GM19099 (cell line): Measurements from ENCODE around the gene STXBP6.

Experiments used
- POLR2A ChIP-seq: IDR thresholded peaks from 3 replicates; pipeline ENCODE4 v1.6.1; 2011; ENCODE audit warnings: low read depth; ENCODE audit not compliant: insufficient read length; ENCODE audit errors: extremely low read depth

STXBP6 gene

GRCh38 chr14:25011095-25011494 is 38.9 kb downstream of the STXBP6 start:
- TF ChIP-seq POLR2A: no peak

GRCh38 chr14:25010471-25010870 is 39.5 kb downstream of the STXBP6 start:
- TF ChIP-seq POLR2A: no peak

GRCh38 chr14:25009891-25010290 is 40.1 kb downstream of the STXBP6 start:
- TF ChIP-seq POLR2A: no peak

- no peak for TF ChIP-seq POLR2A
Measured at GRCh38 chr14:25007832-25008231, 42.1 kb downstream of the STXBP6 start.

GRCh38 chr14:25006961-25007795 is 42.8 kb downstream of the STXBP6 start:
- TF ChIP-seq POLR2A: no peak

- TF ChIP-seq POLR2A: no peak
Measured at GRCh38 chr14:25006031-25006430, 43.9 kb downstream of the STXBP6 start.

- no peak for TF ChIP-seq POLR2A
Measured at GRCh38 chr14:25004389-25004809, 45.5 kb downstream of the STXBP6 start.

- TF ChIP-seq POLR2A: no peak
Measured at GRCh38 chr14:25003537-25003936, 46.4 kb downstream of the STXBP6 start.

- TF ChIP-seq POLR2A: no peak
Measured at GRCh38 chr14:25001601-25002000, 48.3 kb downstream of the STXBP6 start.

- no peak for TF ChIP-seq POLR2A
Measured at GRCh38 chr14:25001156-25001555, 48.8 kb downstream of the STXBP6 start.

GRCh38 chr14:24999157-24999556 is 50.8 kb downstream of the STXBP6 start:
- no peak for TF ChIP-seq POLR2A

GRCh38 chr14:24996930-24997725 is 52.8 kb downstream of the STXBP6 start:
- no peak for TF ChIP-seq POLR2A

- TF ChIP-seq POLR2A: no peak
Measured at GRCh38 chr14:24995016-24995415, 54.9 kb downstream of the STXBP6 start.

GRCh38 chr14:24993631-24994030 is 56.3 kb downstream of the STXBP6 start:
- no peak for TF ChIP-seq POLR2A

- no peak for TF ChIP-seq POLR2A
Measured at GRCh38 chr14:24992624-24993360, 57.2 kb downstream of the STXBP6 start.

- no peak for TF ChIP-seq POLR2A
Measured at GRCh38 chr14:24991821-24992220, 58.1 kb downstream of the STXBP6 start.

- TF ChIP-seq POLR2A: no peak
Measured at GRCh38 chr14:24991288-24991687, 58.7 kb downstream of the STXBP6 start.
